Endodermal cell (in vitro differentiated cells): ENCODE data around the gene PRDX2. TPM values are rescaled to one million over a fixed set of nuclear protein-coding genes. Genes with fewer than 3 reads are reported as not detected.
"Not testable (repeated sequence)": the region's sequence is repeated elsewhere in the genome, so short reads cannot be mapped to it uniquely, and the experiment has no call there.

Experiments
- DNase-seq: peaks from one replicate; pipeline ENCODE4 v3.0.0-alpha.2; 2017
- H3K27ac ChIP-seq: 2 replicates; pipeline ENCODE4 v1.5.1; 2013; ENCODE audit warnings: mild to moderate bottlenecking, low read depth, low read length, moderate library complexity
- H3K27me3 ChIP-seq: 2 replicates; pipeline ENCODE4 v1.6.1; 2013; ENCODE audit warnings: mild to moderate bottlenecking, low read length, moderate library complexity; ENCODE audit not compliant: insufficient read depth, control insufficient read depth, poor library complexity, severe bottlenecking
- H3K36me3 ChIP-seq: 2 replicates; pipeline ENCODE4 v1.7.0; 2013; ENCODE audit warnings: mild to moderate bottlenecking, low read length, moderate library complexity; ENCODE audit not compliant: control insufficient read depth, insufficient read depth
- H3K4me1 ChIP-seq: one replicate; pipeline ENCODE4 v1.7.0; 2013; ENCODE audit warnings: low read length; ENCODE audit not compliant: control insufficient read depth, insufficient read depth
- H3K4me3 ChIP-seq: 2 replicates; pipeline ENCODE4 v1.5.1; 2013; ENCODE audit warnings: mild to moderate bottlenecking, low read length, moderate library complexity
- H3K9ac ChIP-seq: 2 replicates; pipeline ENCODE4 v1.6.1; 2013; ENCODE audit warnings: mild to moderate bottlenecking, low read length, moderate library complexity; ENCODE audit not compliant: poor library complexity, severe bottlenecking; ENCODE audit errors: extremely low read depth
- H3K9me3 ChIP-seq: 2 replicates; pipeline ENCODE4 v1.6.1; 2013; ENCODE audit warnings: mild to moderate bottlenecking, low read length, moderate library complexity; ENCODE audit not compliant: control insufficient read depth
- H3K27ac Mint-ChIP-seq: 2 replicates; pipeline ENCODE4 v1.8.0; 2020; ENCODE audit warnings: mixed read lengths
- H3K27me3 Mint-ChIP-seq: 2 replicates; pipeline ENCODE4 v1.8.0; 2021; ENCODE audit warnings: mild to moderate bottlenecking, mixed read lengths; ENCODE audit not compliant: insufficient read depth
- H3K36me3 Mint-ChIP-seq: 2 replicates; pipeline ENCODE4 v1.8.0; 2020; ENCODE audit warnings: low read depth, mixed read lengths
- H3K4me1 Mint-ChIP-seq: 2 replicates; pipeline ENCODE4 v1.8.0; 2020; ENCODE audit warnings: mixed read lengths
- H3K4me3 Mint-ChIP-seq: 2 replicates; pipeline ENCODE4 v1.8.0; 2020; ENCODE audit warnings: mild to moderate bottlenecking, moderate library complexity, mixed read lengths
- H3K9me3 Mint-ChIP-seq: 2 replicates; pipeline ENCODE4 v1.8.0; 2020; ENCODE audit warnings: mild to moderate bottlenecking, mixed read lengths
- CTCF ChIP-seq: fragments of 200-600 bp; sonication (generic); conservative IDR thresholded peaks from 2 replicates; pipeline ENCODE4 v1.5.0; 2021; ENCODE audit warnings: antibody characterized with exemption, mild to moderate bottlenecking
- WGBS, 2 experiments: methylation state at CpG; one replicate each; pipeline versions ENCODE4 v1.1.5 to v1.1.7; 2013; ENCODE audit warnings: missing lambda C conversion rate in 2 of 2, mixed read lengths in 1 of 2; ENCODE audit not compliant: insufficient coverage in 1 of 2, insufficient read length in 1 of 2; 5-methylcytosine and 5-hydroxymethylcytosine counted together
- total RNA-seq, 2 donors: library from RNA; stranded (reverse); fragmentation: NEBNext Ultra II Directional in 1 of 2; extraction: Animal tissue kit (Norgen Biotek cat#: 25700) in 1 of 2; gene quantifications; 2 replicates in 1 of 2; 3 replicates in 1 of 2; pipeline ENCODE4 v1.2.1, GENCODE V29; 2021

PRDX2 gene
- total RNA-seq, 2 donors from 2014 or later = 429 to 507 TPM

GRCh38 chr19:12800923-12801465, 606 bp downstream of the PRDX2 start:
- Mint-ChIP-seq H3K4me1 (peaks cover 18% of the 10 kb centered on the region), H3K4me3 (peak overlapping the region; percentile 89), H3K27ac (peak overlapping the region; percentile 88), H3K9me3 (no peaks in the 10 kb centered on the region), H3K27me3 (peaks cover 6% of the 10 kb centered on the region), H3K36me3 (peaks cover 15% of the 10 kb centered on the region)
- no peaks in the 10 kb centered on the region for H3K27me3 ChIP-seq
- no peak for TF ChIP-seq CTCF
- peak overlapping the region; percentile 91 for H3K4me3 ChIP-seq
- peak overlapping the region; percentile 86 for H3K9ac ChIP-seq
- H3K27ac ChIP-seq = peak overlapping the region; percentile 14
- no peaks in the 10 kb centered on the region for H3K9me3 ChIP-seq
- DNase-seq = peak; percentile 73
- H3K4me1 ChIP-seq = peaks cover 7% of the 10 kb centered on the region
- H3K36me3 ChIP-seq = peaks cover 22% of the 10 kb centered on the region
- 6 to 8% methylated on average over 10 to 38 of the region's 38 CpGs for WGBS, 2 experiments

GRCh38 chr19:12800466-12800770, 1.2 kb downstream of the PRDX2 start:
- Mint-ChIP-seq H3K36me3 (peaks cover 15% of the 10 kb centered on the region), H3K4me1 (peaks cover 19% of the 10 kb centered on the region), H3K9me3 (no peaks in the 10 kb centered on the region), H3K4me3 (peak overlapping the region; percentile 89), H3K27ac (no peak overlapping the region), H3K27me3 (peaks cover 6% of the 10 kb centered on the region)
- H3K4me3 ChIP-seq = peak overlapping the region; percentile 91
- no peak overlapping the region for H3K27ac ChIP-seq
- TF ChIP-seq CTCF = no peak
- H3K9me3 ChIP-seq = no peaks in the 10 kb centered on the region
- no peaks in the 10 kb centered on the region for H3K27me3 ChIP-seq
- H3K9ac ChIP-seq = peak overlapping the region; percentile 86
- no peak for DNase-seq
- peaks cover 8% of the 10 kb centered on the region for H3K4me1 ChIP-seq
- 95% methylated on average over 1 of the region's 1 CpG; no CpG with 5 or more reads in 1 of the 2 experiments for WGBS, 2 experiments
- H3K36me3 ChIP-seq = peaks cover 22% of the 10 kb centered on the region

DNA sequence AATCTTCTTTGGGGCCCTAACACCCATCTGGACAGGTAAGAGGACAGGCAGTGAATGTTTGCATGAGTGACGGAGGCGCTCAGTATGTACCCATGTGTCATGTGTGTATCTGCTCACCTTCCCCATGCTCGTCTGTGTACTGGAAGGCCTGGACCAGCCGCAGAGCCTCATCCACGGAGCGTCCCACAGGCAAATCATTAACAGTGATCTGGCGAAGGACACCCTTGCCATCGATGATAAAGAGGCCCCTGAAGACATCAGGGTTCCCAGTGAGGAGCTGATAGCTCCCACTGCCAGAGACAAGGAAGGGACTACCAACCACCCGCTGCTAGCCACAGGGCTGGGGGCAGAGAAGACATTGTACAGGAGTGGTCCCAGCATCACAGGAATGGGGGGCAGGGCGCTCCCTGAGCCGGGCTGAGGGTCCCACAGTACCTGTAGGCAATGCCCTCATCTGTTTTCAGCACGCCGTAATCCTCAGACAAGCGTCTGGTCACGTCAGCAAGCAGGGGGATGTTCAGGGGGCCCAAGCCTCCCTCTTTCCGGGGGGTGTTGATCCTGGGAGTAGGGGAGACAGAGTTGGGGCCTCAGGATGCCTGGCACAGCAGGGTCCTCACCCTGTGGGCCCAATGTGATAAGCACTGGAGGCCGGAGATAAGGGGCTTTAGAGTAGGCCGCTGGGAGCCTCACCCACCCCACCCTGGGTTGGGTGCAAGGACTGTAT, 1.7 kb downstream of the PRDX2 start:
- Mint-ChIP-seq H3K36me3 (peaks cover 15% of the 10 kb centered on the region), H3K4me1 (peaks cover 19% of the 10 kb centered on the region), H3K27ac (no peak overlapping the region), H3K27me3 (peaks cover 6% of the 10 kb centered on the region), H3K4me3 (peak overlapping the region; percentile 89), H3K9me3 (no peaks in the 10 kb centered on the region)
- Histone ChIP-seq H3K4me3 (peak overlapping the region; percentile 91), H3K27ac (no peak overlapping the region), H3K9me3 (no peaks in the 10 kb centered on the region), H3K36me3 (peaks cover 22% of the 10 kb centered on the region), H3K9ac (no peak overlapping the region), H3K4me1 (peaks cover 8% of the 10 kb centered on the region), H3K27me3 (no peaks in the 10 kb centered on the region)
- WGBS, 2 experiments = 93 to 94% methylated on average over 17 to 18 of the region's 18 CpGs
- no peak for TF ChIP-seq CTCF
- DNase-seq = no peak

- not testable (repeated sequence) for H3K4me1 ChIP-seq, H3K9me3 Mint-ChIP-seq, H3K27me3 Mint-ChIP-seq, DNase-seq, H3K27ac ChIP-seq, H3K27me3 ChIP-seq, H3K4me3 ChIP-seq, H3K27ac Mint-ChIP-seq, H3K9ac ChIP-seq, H3K9me3 ChIP-seq, H3K4me3 Mint-ChIP-seq
- Mint-ChIP-seq H3K36me3 (peaks cover 15% of the 10 kb centered on the region), H3K4me1 (peaks cover 25% of the 10 kb centered on the region)
- 96 to 98% methylated on average over 7 of the region's 7 CpGs for WGBS, 2 experiments
- peaks cover 22% of the 10 kb centered on the region for H3K36me3 ChIP-seq
These were observed 4.0 kb downstream of the PRDX2 start for GRCh38 chr19:12797607-12798006.
